GM12875 (cell line): Measurements from ENCODE around the gene AKR7A2.
"Not testable (repeated sequence)": the region's sequence is repeated elsewhere in the genome, so short reads cannot be mapped to it uniquely, and the experiment has no call there.

ENCODE experiments used
- H3K4me3 ChIP-seq: one replicate; pipeline ENCODE4 v1.5.1; 2011; ENCODE audit warnings: low read depth, low read length, control low read depth
- CTCF ChIP-seq: IDR thresholded peaks from 2 replicates; pipeline ENCODE4 v1.5.1; 2011; ENCODE audit warnings: low read depth, mild to moderate bottlenecking, control low read depth, inconsistent platforms, low read length, moderate library complexity, borderline replicate concordance; ENCODE audit not compliant: insufficient read depth

Gene AKR7A2

GRCh38 chr1:19283891-19284290 lies 28.1 kb downstream of the AKR7A2 start:
- H3K4me3 ChIP-seq: no peak overlapping the region
- TF ChIP-seq CTCF: no peak

DNA sequence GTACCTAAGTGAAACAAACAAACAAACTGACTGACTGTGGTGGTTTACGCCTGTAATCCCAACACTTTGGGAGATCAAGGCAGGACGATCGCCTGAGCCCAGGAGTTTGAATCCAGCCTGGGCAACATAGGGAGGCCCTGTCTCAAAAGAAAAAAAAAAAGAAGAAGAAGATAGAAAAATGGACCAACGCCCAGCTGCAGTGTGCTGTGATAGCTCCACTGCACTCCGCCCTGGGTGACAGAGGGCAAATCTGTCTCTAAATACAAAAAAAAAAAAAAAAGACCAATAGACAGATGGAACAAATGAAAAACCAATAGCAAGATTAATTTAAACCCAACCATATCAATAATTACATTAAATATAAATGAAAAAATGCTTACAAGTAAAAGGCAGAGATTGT lies 37.3 kb downstream of the AKR7A2 start:
- no peak for TF ChIP-seq CTCF
- H3K4me3 ChIP-seq: no peak overlapping the region

GRCh38 chr1:19273844-19274531 lies 38.0 kb downstream of the AKR7A2 start:
- not testable (repeated sequence) for H3K4me3 ChIP-seq

DNA sequence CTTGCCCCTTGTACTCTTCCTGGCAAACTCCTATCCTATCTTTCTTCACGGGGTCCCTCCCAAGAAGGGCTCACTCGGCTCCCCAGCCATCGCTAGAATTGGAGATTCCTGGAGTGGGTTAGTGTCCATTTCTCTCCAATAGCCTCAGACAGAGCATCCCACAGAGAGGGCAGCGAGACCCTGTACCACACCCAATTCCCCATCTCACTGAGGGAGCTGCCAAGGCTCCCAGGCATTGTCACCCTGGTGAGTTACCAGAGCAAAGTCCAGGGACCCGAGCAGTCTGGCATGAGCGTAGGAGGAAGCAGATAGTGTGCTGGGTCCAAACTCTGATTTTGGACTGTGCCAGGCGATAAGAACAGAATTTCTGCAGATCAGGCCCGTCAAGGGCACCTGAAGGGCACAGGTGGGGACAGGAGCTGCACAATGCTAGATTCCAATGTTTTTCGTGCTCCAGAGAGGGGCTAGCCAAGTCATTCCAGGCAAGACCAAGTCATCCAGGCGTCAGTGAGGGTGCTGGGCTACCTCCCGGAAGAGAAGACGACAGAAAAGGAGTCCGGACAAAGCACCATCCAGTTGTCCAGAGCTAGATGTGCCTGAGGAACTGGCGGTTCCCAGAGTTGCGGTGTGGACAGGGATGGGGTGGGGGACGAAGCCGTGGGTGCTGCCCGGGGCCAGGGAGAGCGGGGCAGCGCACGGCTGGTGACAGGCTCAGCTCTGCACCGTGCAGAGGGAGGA lies 38.7 kb downstream of the AKR7A2 start:
- TF ChIP-seq CTCF: no peak
- no peak overlapping the region for H3K4me3 ChIP-seq

DNA sequence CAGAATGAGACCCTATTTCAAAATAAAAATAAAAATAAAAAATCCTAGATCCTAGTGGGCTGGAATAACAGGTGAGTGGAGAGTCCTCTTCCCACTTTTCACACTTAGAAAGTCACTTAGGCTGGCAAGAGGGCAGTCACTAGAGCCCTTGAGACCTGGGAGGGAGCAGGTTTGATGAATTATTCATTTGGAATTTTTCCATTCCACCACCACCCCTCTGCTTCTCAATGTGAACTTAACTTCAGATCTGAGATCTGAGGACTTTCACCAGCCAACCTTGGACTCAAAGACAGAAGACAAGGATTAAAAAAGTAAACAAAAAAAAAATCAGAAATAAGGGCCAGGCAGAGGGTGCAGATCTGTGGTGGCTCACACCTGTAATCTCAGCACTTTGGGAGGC lies 39.9 kb downstream of the AKR7A2 start:
- no peak overlapping the region for H3K4me3 ChIP-seq
- no peak for TF ChIP-seq CTCF

GRCh38 chr1:19270343-19270730 lies 41.6 kb downstream of the AKR7A2 start:
- H3K4me3 ChIP-seq: not testable (repeated sequence)

DNA sequence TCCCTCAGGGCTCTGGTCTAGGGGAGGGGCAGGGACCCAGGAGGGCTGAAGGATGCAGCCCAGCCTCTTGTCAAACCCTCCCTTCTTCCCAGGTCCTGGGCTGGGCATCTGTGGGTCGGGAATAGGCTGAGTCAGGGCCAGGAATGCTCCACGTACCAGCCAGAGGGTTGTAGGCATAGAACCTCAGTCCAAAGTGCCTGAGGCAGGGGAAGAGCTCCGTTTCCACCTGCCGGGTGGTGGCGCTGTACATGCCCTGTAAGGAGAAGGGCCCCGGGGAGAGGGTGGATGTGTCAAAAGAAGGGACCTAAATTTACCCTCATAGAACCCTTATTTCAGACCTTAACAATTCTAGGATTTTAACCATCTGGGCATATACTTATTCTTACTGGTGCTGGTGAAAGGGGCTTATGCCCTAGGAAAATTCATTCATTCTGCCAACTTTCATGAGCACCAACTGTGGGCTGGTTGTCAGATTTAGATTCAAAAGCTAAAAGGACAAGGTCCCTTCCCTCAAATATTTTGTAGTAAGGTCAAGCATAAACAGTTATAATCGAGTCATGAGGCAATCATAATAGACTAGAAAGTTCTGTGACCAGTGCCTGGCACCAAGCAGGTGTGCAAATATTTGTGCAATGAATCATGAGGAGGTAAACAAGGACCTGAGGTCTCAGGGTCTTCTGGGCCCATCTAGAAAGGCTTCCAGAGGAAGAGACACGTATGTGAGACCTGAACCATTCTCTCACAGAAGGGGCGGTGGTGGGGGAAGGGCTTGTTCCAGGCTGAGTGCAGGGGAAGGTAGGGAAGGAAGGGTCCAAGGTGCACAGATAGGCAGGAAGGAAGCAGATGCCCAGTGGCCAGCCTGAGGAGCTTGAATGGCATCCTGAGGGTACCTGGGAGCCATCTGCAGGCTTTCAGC lies 42.3 kb downstream of the AKR7A2 start:
- H3K4me3 ChIP-seq: not testable (repeated sequence)

DNA sequence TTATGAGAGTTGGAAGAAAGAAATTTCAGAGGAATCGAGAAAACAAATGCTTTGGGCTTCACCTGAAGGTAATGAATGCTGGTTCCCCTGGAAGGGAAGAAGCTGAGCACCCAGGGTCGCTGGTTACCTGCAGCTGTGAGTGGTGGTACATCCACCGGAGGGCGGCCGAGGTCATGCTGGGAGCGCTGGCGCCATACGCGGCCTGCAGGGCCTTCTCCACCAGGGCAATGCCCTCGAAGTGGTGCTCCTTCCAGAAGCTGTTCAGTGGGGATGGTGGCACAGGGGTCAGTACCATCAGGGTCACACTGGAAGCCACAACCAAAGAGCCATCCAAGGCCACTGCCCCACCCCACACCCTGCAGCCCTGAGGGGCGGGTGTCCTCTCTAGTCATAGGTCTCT lies 43.5 kb downstream of the AKR7A2 start:
- no peak for TF ChIP-seq CTCF

More for the DNA sequence above, 43.5 kb downstream of the AKR7A2 start:
- no peak overlapping the region for H3K4me3 ChIP-seq
